GM12872 (cell line): ENCODE data around the gene AGXT.

ENCODE experiments used
- TF ChIP-seq, protein P1 (sequence below): IDR thresholded peaks from 3 replicates; pipeline ENCODE4 v1.5.1; 2011; ENCODE audit warnings: low read depth, mild to moderate bottlenecking, low read length, moderate library complexity; ENCODE audit not compliant: insufficient read depth

AGXT gene

GRCh38 chr2:240869109-240869955, 708 bp downstream of the AGXT start:
- TF ChIP-seq, protein P1, sequence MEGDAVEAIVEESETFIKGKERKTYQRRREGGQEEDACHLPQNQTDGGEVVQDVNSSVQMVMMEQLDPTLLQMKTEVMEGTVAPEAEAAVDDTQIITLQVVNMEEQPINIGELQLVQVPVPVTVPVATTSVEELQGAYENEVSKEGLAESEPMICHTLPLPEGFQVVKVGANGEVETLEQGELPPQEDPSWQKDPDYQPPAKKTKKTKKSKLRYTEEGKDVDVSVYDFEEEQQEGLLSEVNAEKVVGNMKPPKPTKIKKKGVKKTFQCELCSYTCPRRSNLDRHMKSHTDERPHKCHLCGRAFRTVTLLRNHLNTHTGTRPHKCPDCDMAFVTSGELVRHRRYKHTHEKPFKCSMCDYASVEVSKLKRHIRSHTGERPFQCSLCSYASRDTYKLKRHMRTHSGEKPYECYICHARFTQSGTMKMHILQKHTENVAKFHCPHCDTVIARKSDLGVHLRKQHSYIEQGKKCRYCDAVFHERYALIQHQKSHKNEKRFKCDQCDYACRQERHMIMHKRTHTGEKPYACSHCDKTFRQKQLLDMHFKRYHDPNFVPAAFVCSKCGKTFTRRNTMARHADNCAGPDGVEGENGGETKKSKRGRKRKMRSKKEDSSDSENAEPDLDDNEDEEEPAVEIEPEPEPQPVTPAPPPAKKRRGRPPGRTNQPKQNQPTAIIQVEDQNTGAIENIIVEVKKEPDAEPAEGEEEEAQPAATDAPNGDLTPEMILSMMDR = no peak

GRCh38 chr2:240869956-240870875, 1.6 kb downstream of the AGXT start:
- TF ChIP-seq, protein P1 = no peak

GRCh38 chr2:240871071-240871958, 2.7 kb downstream of the AGXT start:
- TF ChIP-seq, protein P1 = no peak

DNA sequence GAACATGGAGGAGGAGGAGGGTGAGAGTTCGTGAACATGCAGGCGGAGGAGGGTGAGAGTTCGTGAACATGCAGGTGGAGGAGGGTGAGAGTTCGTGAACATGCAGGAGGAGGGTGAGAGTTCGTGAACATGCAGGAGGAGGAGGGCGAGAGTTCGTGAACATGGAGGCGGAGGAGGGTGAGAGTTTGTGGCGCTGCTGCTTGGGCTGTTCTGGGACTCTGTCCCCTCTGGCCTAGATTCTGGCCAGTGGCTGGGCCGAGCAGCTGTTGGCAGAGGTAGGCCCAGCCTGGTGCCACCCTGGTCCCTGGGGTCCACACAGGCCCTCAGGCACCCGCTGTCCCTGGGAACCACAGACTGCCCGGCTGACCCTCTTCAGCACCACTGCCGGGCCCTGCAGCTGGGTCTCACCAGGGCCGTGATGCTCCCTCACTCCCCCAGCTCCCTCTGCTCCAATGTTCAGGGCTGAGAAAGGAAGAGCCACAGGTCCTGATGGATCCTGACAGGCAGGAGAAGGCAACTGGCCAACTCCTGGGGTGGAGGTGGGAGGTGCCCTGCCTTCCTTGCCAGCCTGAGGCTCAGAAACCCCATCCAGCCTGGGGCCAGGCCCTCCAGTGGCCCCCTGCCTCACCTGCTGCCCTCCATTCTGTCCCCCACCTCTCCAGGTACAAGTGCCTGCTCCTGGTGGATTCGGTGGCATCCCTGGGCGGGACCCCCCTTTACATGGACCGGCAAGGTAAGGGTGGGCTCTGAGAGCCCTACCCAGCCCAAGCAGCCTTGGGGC, 3.9 kb downstream of the AGXT start:
- TF ChIP-seq, protein P1 = no peak

DNA sequence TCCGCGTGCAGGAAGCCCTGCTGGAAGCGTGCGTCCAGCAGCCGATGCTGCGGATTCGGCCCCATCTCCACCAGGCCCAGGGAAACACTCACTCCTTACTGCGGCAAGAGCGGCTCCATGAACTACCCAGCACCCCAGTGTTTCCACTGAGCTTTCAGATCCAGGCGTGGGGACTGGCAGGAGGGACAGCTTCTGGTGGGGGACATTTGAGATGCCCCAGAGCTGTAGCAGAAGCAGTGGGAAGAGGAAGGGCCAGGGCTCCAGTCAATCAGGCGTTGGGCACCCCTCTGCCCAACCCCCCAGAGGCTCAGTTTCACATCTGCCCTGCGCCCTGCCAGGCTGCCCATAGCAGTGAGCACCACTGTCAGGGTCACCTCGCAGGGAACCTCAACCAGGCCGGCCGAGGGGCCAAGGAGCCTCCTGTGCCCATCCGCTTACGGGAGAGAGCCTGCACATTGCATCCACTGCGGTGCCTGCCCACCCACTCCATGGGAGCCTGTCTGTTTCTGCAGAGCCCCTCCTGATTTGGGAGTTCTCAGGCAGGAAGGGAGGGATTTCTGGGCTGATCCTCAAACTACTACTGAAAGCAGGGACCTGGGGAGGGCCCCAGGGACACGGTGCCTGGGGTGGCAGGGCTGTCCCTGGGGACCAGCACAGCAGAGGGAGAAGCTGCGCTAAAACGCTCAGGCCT, 4.6 kb downstream of the AGXT start:
- TF ChIP-seq, protein P1 = no peak
